Measurements from ENCODE around the gene ADGRG3. TPM values are rescaled to one million over a fixed set of nuclear protein-coding genes. Genes with fewer than 3 reads are reported as not detected.

ADGRG3 gene
- total RNA-seq, 1 experiment from 2014 or later, result 0.46 TPM

- Mint-ChIP-seq H3K4me1 (peaks cover 32 to 76% of the 10 kb centered on the region in 2 experiments), H3K27me3 (ENCODE audit: low read depth) (peaks cover 12% of the 10 kb centered on the region), H3K9me3 (no peaks in the 10 kb centered on the region), H3K36me3 (ENCODE audit: insufficient read depth in 1 of 3, low read depth in 3 of 3) (no peaks in the 10 kb centered on the region; a peak in 1 of 7 replicates), H3K27ac (peak overlapping the region in 1 of 3 experiments; percentile 82; a peak in 1 of 7 replicates), H3K4me3 (no peak overlapping the region)
- Histone ChIP-seq H3K9me3 (ENCODE audit: control insufficient read depth, low read depth, low read length) (no peaks in the 10 kb centered on the region), H2BK120ac (ENCODE audit: low read depth, low read length, poor library complexity, severe bottlenecking) (no peak overlapping the region), H3K79me1 (ENCODE audit: insufficient read depth, low read depth, low read length, poor library complexity, severe bottlenecking) (no peaks in the 10 kb centered on the region), H3K27me3 (ENCODE audit: insufficient read depth, low read length) (no peaks in the 10 kb centered on the region), H3K14ac (ENCODE audit: insufficient read depth, low read length) (no peak overlapping the region), H2BK15ac (ENCODE audit: low read depth, low read length) (no peak overlapping the region), H3K79me2 (ENCODE audit: insufficient read depth, low read length) (no peaks in the 10 kb centered on the region), H2AFZ (ENCODE audit: low read length) (no peak overlapping the region), H4K91ac (ENCODE audit: insufficient read length, low read depth, low read length) (no peak overlapping the region), H3K23ac (ENCODE audit: insufficient read length, low read depth, low read length) (no peak overlapping the region), H3T11ph (ENCODE audit: low read length) (no peak overlapping the region), H3K56ac (ENCODE audit: insufficient read length, low read depth, low read length) (no peak overlapping the region), H3K4me1 (ENCODE audit: insufficient read depth, low read length) (no peaks in the 10 kb centered on the region), H4K20me1 (ENCODE audit: control insufficient read depth, insufficient read depth, insufficient read length) (no peaks in the 10 kb centered on the region), H3K9ac (ENCODE audit: extremely low read depth, insufficient read length, low read length) (no peak overlapping the region), H2AK5ac (ENCODE audit: insufficient read length, low read length) (no peak overlapping the region), H4K8ac (replicated peaks; ENCODE audit: insufficient read length, low read depth, low read length) (no peak overlapping the region), H3K23me2 (ENCODE audit: insufficient read length, low read depth, low read length, poor library complexity, severe bottlenecking) (no peaks in the 10 kb centered on the region), H3K27ac (ENCODE audit: insufficient read length, low read depth, low read length) (no peak overlapping the region), H4K5ac (ENCODE audit: insufficient read length, low read depth, low read length) (no peak overlapping the region), H2BK20ac (ENCODE audit: low read depth, low read length, poor library complexity, severe bottlenecking) (no peak overlapping the region), H2BK12ac (ENCODE audit: insufficient read length, low read depth, low read length) (no peak overlapping the region), H2BK5ac (ENCODE audit: insufficient read length, low read length) (no peak overlapping the region), H3K4me2 (ENCODE audit: insufficient read depth, insufficient read length, low read length) (no peak overlapping the region), H3K4ac (ENCODE audit: low read depth, low read length) (no peak overlapping the region), H3K18ac (ENCODE audit: insufficient read length, low read depth, low read length) (peak overlapping the region; percentile 16)
- no peak for DNase-seq
- WGBS (ENCODE audit: extremely low coverage, insufficient read length, low lambda C conversion rate), result no CpG with 5 or more reads among the region's 16 CpGs
- TF ChIP-seq CTCF (conservative IDR thresholded peaks at IDR 0.05), result no peak
These were observed 45.5 kb upstream of the ADGRG3 start for GRCh38 chr16:57622361-57623250.
